Fibroblast of the aortic adventitia (primary cell): ENCODE data around the gene SEZ6L2. TPM values are rescaled to one million over a fixed set of nuclear protein-coding genes. Genes with fewer than 3 reads are reported as not detected.

Source experiments
- DNase-seq: peaks from one replicate; pipeline ENCODE4 v3.0.0-alpha.2; 2010; ENCODE audit warnings: low read depth
- H3K4me3 ChIP-seq: 2 replicates; pipeline ENCODE4 v1.5.1; 2011; ENCODE audit warnings: low read depth, mild to moderate bottlenecking, control low read depth, low read length, moderate library complexity
- CTCF ChIP-seq: IDR thresholded peaks from 2 replicates; pipeline ENCODE4 v1.5.1; 2011; ENCODE audit warnings: mild to moderate bottlenecking, low read length, control low read depth, inconsistent platforms; ENCODE audit not compliant: insufficient read depth
- total RNA-seq: library from RNA; depleted of rRNA; stranded (reverse); fragments of >200 nt; gene quantifications from 2 replicates; pipeline ENCODE4 v1.2.3, GENCODE V29; 2012; ENCODE audit warnings: low replicate concordance

The SEZ6L2 gene
- total RNA-seq, 1 donor = 1.4 TPM

GRCh38 chr16:29852654-29853053, 46.7 kb downstream of the SEZ6L2 start:
- no peak for TF ChIP-seq CTCF
- no peak overlapping the region for H3K4me3 ChIP-seq
- DNase-seq = peak; percentile 43

GRCh38 chr16:29850998-29851397, 48.4 kb downstream of the SEZ6L2 start:
- TF ChIP-seq CTCF = no peak
- no peak for DNase-seq
- no peak overlapping the region for H3K4me3 ChIP-seq

GRCh38 chr16:29849505-29849904, 49.8 kb downstream of the SEZ6L2 start:
- TF ChIP-seq CTCF = no peak
- no peak for DNase-seq
- H3K4me3 ChIP-seq = no peak overlapping the region

- DNase-seq = peak; percentile 68
- TF ChIP-seq CTCF = peak; percentile 95
These were observed 50.7 kb downstream of the SEZ6L2 start for GRCh38 chr16:29848420-29849297.

GRCh38 chr16:29845656-29846055, 53.7 kb downstream of the SEZ6L2 start:
- TF ChIP-seq CTCF = no peak
- DNase-seq = no peak
- no peak overlapping the region for H3K4me3 ChIP-seq

More at GRCh38 chr16:29848420-29849297, 50.7 kb downstream of the SEZ6L2 start:
- no peak overlapping the region for H3K4me3 ChIP-seq

- DNase-seq = peak; percentile 69
- TF ChIP-seq CTCF = no peak
- no peak overlapping the region for H3K4me3 ChIP-seq
These were observed 54.6 kb downstream of the SEZ6L2 start for GRCh38 chr16:29844575-29845331.
